OCI-LY7 (cell line): Measurements from ENCODE around the gene TMEM247. TPM values are rescaled to one million over a fixed set of nuclear protein-coding genes. Genes with fewer than 3 reads are reported as not detected.

ENCODE experiments used
- BruUV-seq: library from RNA; stranded (reverse); fragments of 400-500 nt; replicated peaks from 2 replicates; lab custom pipeline; 2021; lab: Mats Ljungman, UMichigan
- CTCF ChIA-PET: fragments of 300-600 bp; sonication (Branson Sonifier 250); formaldehyde crosslinking; loops from one replicate; lab custom pipeline; 2022; ENCODE audit warnings: antibody characterized with exemption; ENCODE audit not compliant: unreplicated experiment; lab: Charles Lee
- POLR2A ChIA-PET: fragments of 300-600 bp; sonication (Branson Sonifier 250); formaldehyde crosslinking; loops from one replicate; lab custom pipeline; 2022; ENCODE audit warnings: antibody characterized with exemption; lab: Charles Lee
- DNase-seq: peaks from one replicate; pipeline ENCODE4 v3.0.0-alpha.2; 2015; ENCODE audit warnings: low spot score
- H2AFZ ChIP-seq: fragments of 200-600 bp; sonication (generic), shearing (Covaris generic); 2 replicates; pipeline ENCODE4 v1.6.1; 2014; ENCODE audit warnings: mild to moderate bottlenecking, antibody characterized with exemption, low read length, moderate library complexity
- H3K27ac ChIP-seq: fragments of 200-600 bp; sonication (generic); 2 replicates; pipeline ENCODE4 v1.5.1; 2014; ENCODE audit warnings: mixed run types, low read depth, mild to moderate bottlenecking, moderate library complexity, low read length, inconsistent platforms; ENCODE audit not compliant: poor library complexity, severe bottlenecking
- H3K36me3 ChIP-seq: fragments of 200-600 bp; sonication (generic); 2 replicates; pipeline ENCODE4 v1.6.1; 2014; ENCODE audit warnings: mild to moderate bottlenecking, antibody characterized with exemption, low read length, moderate library complexity, mixed read lengths; ENCODE audit not compliant: insufficient read depth
- H3K4me1 ChIP-seq: fragments of 200-600 bp; sonication (generic); 2 replicates; pipeline ENCODE4 v1.5.1; 2014; ENCODE audit warnings: mild to moderate bottlenecking, low read length; ENCODE audit not compliant: insufficient read depth, poor library complexity, severe bottlenecking
- H3K4me2 ChIP-seq: fragments of 200-600 bp; sonication (generic); 2 replicates; pipeline ENCODE4 v1.6.1; 2014; ENCODE audit warnings: mild to moderate bottlenecking, low read length
- H3K4me3 ChIP-seq: fragments of 200-600 bp; sonication (generic); 2 replicates; pipeline ENCODE4 v1.5.1; 2014; ENCODE audit warnings: mild to moderate bottlenecking, low read depth, low read length; ENCODE audit not compliant: poor library complexity, severe bottlenecking
- H3K79me2 ChIP-seq: fragments of 200-600 bp; sonication (generic); 2 replicates; pipeline ENCODE4 v1.6.1; 2016; ENCODE audit warnings: low read depth, mild to moderate bottlenecking, low read length, moderate library complexity, mixed read lengths; ENCODE audit not compliant: insufficient read depth
- H3K9me2 ChIP-seq: fragments of 200-600 bp; sonication (generic); 2 replicates; pipeline ENCODE4 v1.6.1; 2016; ENCODE audit warnings: mild to moderate bottlenecking, low read length, mixed read lengths; ENCODE audit not compliant: insufficient read depth
- H3K9me3 ChIP-seq: fragments of 200-600 bp; sonication (generic); 2 replicates; pipeline ENCODE4 v1.6.1; 2014; ENCODE audit warnings: mild to moderate bottlenecking, mixed run types, low read length, mixed read lengths
- H4K20me1 ChIP-seq: fragments of 200-600 bp; sonication (generic); 2 replicates; pipeline ENCODE4 v1.6.1; 2014; ENCODE audit warnings: mild to moderate bottlenecking, antibody characterized with exemption, low read length, moderate library complexity, mixed read lengths; ENCODE audit not compliant: insufficient read depth
- CTCF ChIP-seq: fragments of 200-600 bp; sonication (generic); conservative IDR thresholded peaks from 2 replicates; pipeline ENCODE4 v1.5.1; 2014; ENCODE audit warnings: mild to moderate bottlenecking, antibody characterized with exemption, low read length, moderate library complexity, mixed read lengths
- EZH2phosphoT487 ChIP-seq: fragments of 200-600 bp; sonication (generic); IDR thresholded peaks from 2 replicates; pipeline ENCODE4 v1.6.1; 2018; ENCODE audit warnings: low read depth, borderline replicate concordance, mild to moderate bottlenecking, mixed run types, antibody characterized with exemption, low read length, moderate library complexity, mixed read lengths
- intact Hi-C: fragments of 100-400 bp; cut with micrococcal nuclease; formaldehyde crosslinking; loops from one replicate; pipeline ENCODE4 v1.10.0; 2022; ENCODE audit not compliant: unreplicated experiment
- total RNA-seq, 2 experiments: library from RNA; depleted of rRNA in 1 of 2; stranded (reverse); fragments of >200 nt in 1 of 2; shearing (Covaris generic) in 1 of 2; gene quantifications; 2 replicates each; pipeline ENCODE4 v1.2.3, GENCODE V29; 2014 to 2022

The TMEM247 gene
- total RNA-seq, 2 experiments from 2014 or later: not detected

GRCh38 chr2:46444732-46445131, 34.6 kb upstream of the TMEM247 start:
- Histone ChIP-seq H3K4me2 (no peak overlapping the region), H3K9me2 (no peaks in the 10 kb centered on the region), H2AFZ (no peak overlapping the region), H3K36me3 (no peaks in the 10 kb centered on the region), H3K9me3 (no peaks in the 10 kb centered on the region), H3K27ac (no peak overlapping the region), H3K79me2 (no peaks in the 10 kb centered on the region), H3K4me1 (no peaks in the 10 kb centered on the region), H3K4me3 (no peak overlapping the region), H4K20me1 (no peaks in the 10 kb centered on the region)
- DNase-seq: no peak
- ChIA-PET CTCF (no interaction called here), POLR2A (interaction anchor here (0.7 kb wide), 1 partner anchor 628 kb away, joined by 3 read pairs; no protein-coding TSS in a partner anchor)
- TF ChIP-seq EZH2phosphoT487 (no peak), CTCF (no peak)
- intact Hi-C loops: no loop called here
- no TSS peak for BruUV-seq

GRCh38 chr2:46445556-46445955, 33.8 kb upstream of the TMEM247 start:
- BruUV-seq: no TSS peak
- Histone ChIP-seq H3K36me3 (no peaks in the 10 kb centered on the region), H3K4me3 (no peak overlapping the region), H3K4me2 (no peak overlapping the region), H3K9me3 (no peaks in the 10 kb centered on the region), H4K20me1 (no peaks in the 10 kb centered on the region), H3K27ac (no peak overlapping the region), H3K9me2 (no peaks in the 10 kb centered on the region), H3K79me2 (no peaks in the 10 kb centered on the region), H2AFZ (no peak overlapping the region), H3K4me1 (no peaks in the 10 kb centered on the region)
- POLR2A ChIA-PET: no interaction called here
- DNase-seq: no peak
- intact Hi-C loops: no loop called here
- TF ChIP-seq CTCF (no peak), EZH2phosphoT487 (no peak)
- CTCF ChIA-PET: no interaction called here

- TF ChIP-seq EZH2phosphoT487: no peak
- TF ChIP-seq CTCF: no peak
- Histone ChIP-seq H2AFZ (no peak overlapping the region), H3K4me1 (no peaks in the 10 kb centered on the region), H3K9me2 (no peaks in the 10 kb centered on the region), H3K9me3 (no peaks in the 10 kb centered on the region), H3K27ac (no peak overlapping the region), H4K20me1 (no peaks in the 10 kb centered on the region), H3K36me3 (no peaks in the 10 kb centered on the region), H3K4me3 (no peak overlapping the region), H3K79me2 (no peaks in the 10 kb centered on the region), H3K4me2 (no peak overlapping the region)
- ChIA-PET CTCF (no interaction called here), POLR2A (no interaction called here)
- DNase-seq: no peak
- intact Hi-C loops: no loop called here
- no TSS peak for BruUV-seq
Observed at GRCh38 chr2:46446871-46447568, 32.3 kb upstream of the TMEM247 start.
